ENCODE data around the gene DIS3L2.

DIS3L2 gene

GRCh38 chr2:232269867-232270266 lies 308.4 kb downstream of the DIS3L2 start:
- DNase-seq (ENCODE audit: insufficient read length) (no peak), FAIRE-seq (no peak)
- TF ChIP-seq POLR2A (IDR thresholded peaks at IDR 0.05; ENCODE audit: low read depth, low read length), result no peak
- TF ChIP-seq TAF1 (IDR thresholded peaks at IDR 0.05; ENCODE audit: borderline replicate concordance, low read depth, low read length), result no peak
- TF ChIP-seq POLR2AphosphoS5 (IDR thresholded peaks at IDR 0.05; ENCODE audit: low read depth, low read length), result no peak

- no peak for FAIRE-seq
- TF ChIP-seq POLR2A (IDR thresholded peaks at IDR 0.05; ENCODE audit: low read depth, low read length) (no peak), TAF1 (IDR thresholded peaks at IDR 0.05; ENCODE audit: borderline replicate concordance, low read depth, low read length) (no peak), POLR2AphosphoS5 (IDR thresholded peaks at IDR 0.05; ENCODE audit: low read depth, low read length) (no peak)
- DNase-seq (ENCODE audit: insufficient read length), result no peak
Observed at GRCh38 chr2:232273903-232274643, 312.6 kb downstream of the DIS3L2 start.

- FAIRE-seq (no peak), DNase-seq (ENCODE audit: insufficient read length) (no peak)
Observed at GRCh38 chr2:232275670-232276069, 314.2 kb downstream of the DIS3L2 start.

GRCh38 chr2:232276084-232276732 lies 314.7 kb downstream of the DIS3L2 start:
- no peak for FAIRE-seq
- no peak for DNase-seq (ENCODE audit: insufficient read length)

More at GRCh38 chr2:232275670-232276069, 314.2 kb downstream of the DIS3L2 start:
- TF ChIP-seq TAF1 (IDR thresholded peaks at IDR 0.05; ENCODE audit: borderline replicate concordance, low read depth, low read length) (no peak), POLR2A (IDR thresholded peaks at IDR 0.05; ENCODE audit: low read depth, low read length) (no peak), POLR2AphosphoS5 (IDR thresholded peaks at IDR 0.05; ENCODE audit: low read depth, low read length) (no peak)

GRCh38 chr2:232276733-232277313 lies 315.3 kb downstream of the DIS3L2 start:
- DNase-seq (ENCODE audit: insufficient read length) (no peak), FAIRE-seq (no peak)
- TF ChIP-seq POLR2AphosphoS5 (IDR thresholded peaks at IDR 0.05; ENCODE audit: low read depth, low read length) (no peak), TAF1 (IDR thresholded peaks at IDR 0.05; ENCODE audit: borderline replicate concordance, low read depth, low read length) (no peak), POLR2A (IDR thresholded peaks at IDR 0.05; ENCODE audit: low read depth, low read length) (no peak)

More at GRCh38 chr2:232276084-232276732, 314.7 kb downstream of the DIS3L2 start:
- TF ChIP-seq POLR2AphosphoS5 (IDR thresholded peaks at IDR 0.05; ENCODE audit: low read depth, low read length), result no peak
- no peak for TF ChIP-seq POLR2A (IDR thresholded peaks at IDR 0.05; ENCODE audit: low read depth, low read length)
- no peak for TF ChIP-seq TAF1 (IDR thresholded peaks at IDR 0.05; ENCODE audit: borderline replicate concordance, low read depth, low read length)

GRCh38 chr2:232278534-232278933 lies 317.0 kb downstream of the DIS3L2 start:
- FAIRE-seq (no peak), DNase-seq (ENCODE audit: insufficient read length) (no peak)
- no peak for TF ChIP-seq TAF1 (IDR thresholded peaks at IDR 0.05; ENCODE audit: borderline replicate concordance, low read depth, low read length)
- no peak for TF ChIP-seq POLR2A (IDR thresholded peaks at IDR 0.05; ENCODE audit: low read depth, low read length)
- TF ChIP-seq POLR2AphosphoS5 (IDR thresholded peaks at IDR 0.05; ENCODE audit: low read depth, low read length), result no peak

GRCh38 chr2:232280341-232280740 lies 318.8 kb downstream of the DIS3L2 start:
- DNase-seq (ENCODE audit: insufficient read length), result no peak
- TF ChIP-seq POLR2A (IDR thresholded peaks at IDR 0.05; ENCODE audit: low read depth, low read length), result no peak
- TF ChIP-seq POLR2AphosphoS5 (IDR thresholded peaks at IDR 0.05; ENCODE audit: low read depth, low read length), result no peak
- TF ChIP-seq TAF1 (IDR thresholded peaks at IDR 0.05; ENCODE audit: borderline replicate concordance, low read depth, low read length), result no peak
- no peak for FAIRE-seq

GRCh38 chr2:232281858-232282507 lies 320.5 kb downstream of the DIS3L2 start:
- DNase-seq (ENCODE audit: insufficient read length), result no peak
- FAIRE-seq, result no peak
- TF ChIP-seq TAF1 (IDR thresholded peaks at IDR 0.05; ENCODE audit: borderline replicate concordance, low read depth, low read length) (no peak), POLR2AphosphoS5 (IDR thresholded peaks at IDR 0.05; ENCODE audit: low read depth, low read length) (no peak), POLR2A (IDR thresholded peaks at IDR 0.05; ENCODE audit: low read depth, low read length) (no peak)

GRCh38 chr2:232282508-232283055 lies 321.1 kb downstream of the DIS3L2 start:
- no peak for FAIRE-seq
- TF ChIP-seq TAF1 (IDR thresholded peaks at IDR 0.05; ENCODE audit: borderline replicate concordance, low read depth, low read length), result no peak
- no peak for DNase-seq (ENCODE audit: insufficient read length)

- TF ChIP-seq TAF1 (IDR thresholded peaks at IDR 0.05; ENCODE audit: borderline replicate concordance, low read depth, low read length) (no peak), POLR2A (IDR thresholded peaks at IDR 0.05; ENCODE audit: low read depth, low read length) (no peak), POLR2AphosphoS5 (IDR thresholded peaks at IDR 0.05; ENCODE audit: low read depth, low read length) (no peak)
- DNase-seq (ENCODE audit: insufficient read length), result no peak
- no peak for FAIRE-seq
Observed at GRCh38 chr2:232286001-232286868, 324.7 kb downstream of the DIS3L2 start.

Data from GM12892 (cell line).